Measurements from ENCODE around the gene KRT7. TPM values are rescaled to one million over a fixed set of nuclear protein-coding genes. Genes with fewer than 3 reads are reported as not detected.
A peak's percentile ranks its signal among the peaks of the same experiment; 100 is the strongest.
"Not testable (repeated sequence)": the region's sequence is repeated elsewhere in the genome, so short reads cannot be mapped to it uniquely, and the experiment has no call there.

Gene KRT7
- total RNA-seq, 1 donor from 2014 or later = not detected

DNA sequence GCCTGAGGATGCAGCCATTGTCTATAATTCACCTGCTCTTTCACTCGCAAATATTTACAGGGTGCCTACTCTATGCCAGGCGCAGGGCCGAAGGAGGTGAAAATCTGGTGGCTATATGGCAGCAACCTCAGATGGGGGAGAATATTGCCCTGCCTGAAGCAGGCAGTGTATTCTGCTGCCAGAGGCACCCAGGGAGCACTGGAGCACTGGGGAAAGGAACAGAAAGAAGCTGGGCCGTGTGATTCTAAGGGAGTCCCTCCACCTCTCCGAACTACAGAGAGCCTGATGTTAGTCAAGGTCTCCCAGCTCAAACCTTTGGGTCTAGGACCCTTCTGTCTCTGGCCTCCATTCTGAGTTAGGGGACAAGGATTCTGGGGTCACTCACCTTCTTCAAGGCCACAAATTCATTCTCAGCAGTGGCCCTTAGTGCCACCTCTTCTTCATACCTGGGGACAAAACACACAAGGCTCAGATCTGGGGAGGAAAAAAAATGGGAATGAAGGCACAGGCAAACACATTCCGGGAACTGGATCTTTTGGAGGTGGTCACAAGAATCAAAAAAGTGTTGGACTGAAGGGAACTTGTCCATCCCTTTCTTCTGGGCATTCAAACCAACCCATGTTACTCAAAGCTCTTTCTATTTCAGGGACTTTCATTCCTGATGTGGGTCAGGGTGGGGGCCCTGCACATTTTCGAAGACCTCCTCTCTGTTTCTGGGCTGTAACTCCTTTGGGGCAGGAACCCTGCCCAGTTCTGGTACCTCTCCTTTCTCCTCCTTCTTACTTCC is 22.1 kb downstream of the KRT7 start:
- no peak overlapping the region for H3K4me3 ChIP-seq (ENCODE audit: low read length in 3 of 3)
- H3K4me1 ChIP-seq (ENCODE audit: control insufficient read depth in 3 of 3, insufficient read depth in 3 of 3, low read length in 3 of 3) = peaks cover 0 to 4% (median 0%) of the 10 kb centered on the region in 3 donors
- no peak overlapping the region for H3K9ac ChIP-seq (ENCODE audit: low read depth in 1 of 3, low read length in 3 of 3)
- H3K9me3 ChIP-seq (ENCODE audit: control insufficient read depth in 3 of 3, low read length in 3 of 3) = no peaks in the 10 kb centered on the region
- no peaks in the 10 kb centered on the region for H3K36me3 ChIP-seq (ENCODE audit: control insufficient read depth in 3 of 3, insufficient read depth in 3 of 3, low read length in 3 of 3)
- peaks cover 27 to 44% (median 43%) of the 10 kb centered on the region in 3 donors for H3K27me3 ChIP-seq (ENCODE audit: control insufficient read depth in 3 of 3, insufficient read depth in 3 of 3, low read length in 3 of 3)
- H3K27ac ChIP-seq (ENCODE audit: low read depth, low read length) = no peak overlapping the region

- Histone ChIP-seq H3K27ac (ENCODE audit: low read depth, low read length) (no peak overlapping the region), H3K4me1 (ENCODE audit: control insufficient read depth in 3 of 3, insufficient read depth in 3 of 3, low read length in 3 of 3) (peaks cover 0 to 4% (median 0%) of the 10 kb centered on the region in 3 donors), H3K36me3 (ENCODE audit: control insufficient read depth in 3 of 3, insufficient read depth in 3 of 3, low read length in 3 of 3) (no peaks in the 10 kb centered on the region), H3K4me3 (ENCODE audit: low read length in 3 of 3) (no peak overlapping the region), H3K9ac (ENCODE audit: low read depth in 1 of 3, low read length in 3 of 3) (no peak overlapping the region), H3K27me3 (ENCODE audit: control insufficient read depth in 3 of 3, insufficient read depth in 3 of 3, low read length in 3 of 3) (peaks cover 27 to 44% (median 37%) of the 10 kb centered on the region in 3 donors), H3K9me3 (ENCODE audit: control insufficient read depth in 3 of 3, low read length in 3 of 3) (no peaks in the 10 kb centered on the region)
These were observed 23.0 kb downstream of the KRT7 start for GRCh38 chr12:52255926-52256583.

GRCh38 chr12:52256584-52256935 is 23.5 kb downstream of the KRT7 start:
- no peaks in the 10 kb centered on the region for H3K9me3 ChIP-seq (ENCODE audit: control insufficient read depth in 3 of 3, low read length in 3 of 3)
- peaks cover 0 to 4% (median 0%) of the 10 kb centered on the region in 3 donors for H3K4me1 ChIP-seq (ENCODE audit: control insufficient read depth in 3 of 3, insufficient read depth in 3 of 3, low read length in 3 of 3)
- peaks cover 28 to 47% (median 37%) of the 10 kb centered on the region in 3 donors for H3K27me3 ChIP-seq (ENCODE audit: control insufficient read depth in 3 of 3, insufficient read depth in 3 of 3, low read length in 3 of 3)
- H3K4me3 ChIP-seq (ENCODE audit: low read length in 3 of 3) = no peak overlapping the region
- H3K27ac ChIP-seq (ENCODE audit: low read depth, low read length) = no peak overlapping the region
- no peak overlapping the region for H3K9ac ChIP-seq (ENCODE audit: low read depth in 1 of 3, low read length in 3 of 3)
- H3K36me3 ChIP-seq (ENCODE audit: control insufficient read depth in 3 of 3, insufficient read depth in 3 of 3, low read length in 3 of 3) = no peaks in the 10 kb centered on the region

GRCh38 chr12:52257074-52257551 is 24.1 kb downstream of the KRT7 start:
- Histone ChIP-seq H3K36me3 (ENCODE audit: control insufficient read depth in 3 of 3, insufficient read depth in 3 of 3, low read length in 3 of 3) (no peaks in the 10 kb centered on the region), H3K9me3 (ENCODE audit: control insufficient read depth in 3 of 3, low read length in 3 of 3) (no peaks in the 10 kb centered on the region), H3K9ac (ENCODE audit: low read depth in 1 of 3, low read length in 3 of 3) (no peak overlapping the region), H3K27me3 (ENCODE audit: control insufficient read depth in 3 of 3, insufficient read depth in 3 of 3, low read length in 3 of 3) (peaks cover 33 to 49% (median 37%) of the 10 kb centered on the region in 3 donors), H3K4me1 (ENCODE audit: control insufficient read depth in 3 of 3, insufficient read depth in 3 of 3, low read length in 3 of 3) (peaks cover 0 to 4% (median 0%) of the 10 kb centered on the region in 3 donors), H3K27ac (ENCODE audit: low read depth, low read length) (no peak overlapping the region), H3K4me3 (ENCODE audit: low read length in 3 of 3) (no peak overlapping the region)

- H3K4me3 ChIP-seq (ENCODE audit: low read length in 3 of 3); H3K27ac ChIP-seq (ENCODE audit: low read depth, low read length); H3K36me3 ChIP-seq (ENCODE audit: control insufficient read depth in 3 of 3, insufficient read depth in 3 of 3, low read length in 3 of 3); H3K4me1 ChIP-seq (ENCODE audit: control insufficient read depth in 3 of 3, insufficient read depth in 3 of 3, low read length in 3 of 3); H3K9me3 ChIP-seq (ENCODE audit: control insufficient read depth in 3 of 3, low read length in 3 of 3); H3K9ac ChIP-seq (ENCODE audit: low read depth in 1 of 3, low read length in 3 of 3): not testable (repeated sequence)
- peaks cover 35 to 49% (median 39%) of the 10 kb centered on the region in 3 donors for H3K27me3 ChIP-seq (ENCODE audit: control insufficient read depth in 3 of 3, insufficient read depth in 3 of 3, low read length in 3 of 3)
These were observed 24.9 kb downstream of the KRT7 start for GRCh38 chr12:52257922-52258321.

DNA sequence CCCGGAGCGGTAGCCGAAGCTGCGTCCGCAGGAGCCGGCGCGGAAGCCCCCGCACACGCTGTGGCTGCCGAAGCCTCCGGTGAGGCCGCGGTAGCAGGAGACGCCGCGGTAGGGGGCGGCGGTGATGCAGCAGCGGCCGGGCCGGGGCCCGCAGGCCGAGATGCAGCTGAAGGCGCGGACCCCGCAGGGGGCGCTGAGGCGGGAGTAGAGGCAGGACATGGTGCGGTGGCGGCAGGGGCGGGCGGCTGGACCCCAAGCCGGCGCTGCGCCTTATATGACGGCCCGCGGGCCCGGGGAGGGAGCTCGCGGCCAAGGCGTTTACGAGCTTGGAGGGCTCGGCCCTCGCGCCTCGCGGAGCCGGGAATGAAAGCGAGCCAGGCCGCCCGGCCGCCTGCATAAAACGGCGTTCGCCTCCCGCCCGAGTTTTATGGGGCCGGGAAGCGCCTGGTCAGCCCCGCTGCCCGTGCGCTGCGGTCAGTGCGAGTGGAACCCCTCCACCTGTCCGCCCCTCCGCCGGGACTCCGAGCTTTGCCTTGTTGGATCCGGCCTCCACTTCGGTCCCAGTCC is 25.4 kb downstream of the KRT7 start:
- peak overlapping the region in 1 of 3 donors; percentile 16 for H3K9ac ChIP-seq (ENCODE audit: low read depth in 1 of 3, low read length in 3 of 3)
- peak overlapping the region in 1 of 3 donors; percentile 41 for H3K4me3 ChIP-seq (ENCODE audit: low read length in 3 of 3)
- H3K9me3 ChIP-seq (ENCODE audit: control insufficient read depth in 3 of 3, low read length in 3 of 3) = no peaks in the 10 kb centered on the region
- no peaks in the 10 kb centered on the region for H3K36me3 ChIP-seq (ENCODE audit: control insufficient read depth in 3 of 3, insufficient read depth in 3 of 3, low read length in 3 of 3)
- peaks cover 0 to 4% (median 0%) of the 10 kb centered on the region in 3 donors for H3K4me1 ChIP-seq (ENCODE audit: control insufficient read depth in 3 of 3, insufficient read depth in 3 of 3, low read length in 3 of 3)
- peaks cover 35 to 49% (median 42%) of the 10 kb centered on the region in 3 donors for H3K27me3 ChIP-seq (ENCODE audit: control insufficient read depth in 3 of 3, insufficient read depth in 3 of 3, low read length in 3 of 3)
- no peak overlapping the region for H3K27ac ChIP-seq (ENCODE audit: low read depth, low read length)

DNA sequence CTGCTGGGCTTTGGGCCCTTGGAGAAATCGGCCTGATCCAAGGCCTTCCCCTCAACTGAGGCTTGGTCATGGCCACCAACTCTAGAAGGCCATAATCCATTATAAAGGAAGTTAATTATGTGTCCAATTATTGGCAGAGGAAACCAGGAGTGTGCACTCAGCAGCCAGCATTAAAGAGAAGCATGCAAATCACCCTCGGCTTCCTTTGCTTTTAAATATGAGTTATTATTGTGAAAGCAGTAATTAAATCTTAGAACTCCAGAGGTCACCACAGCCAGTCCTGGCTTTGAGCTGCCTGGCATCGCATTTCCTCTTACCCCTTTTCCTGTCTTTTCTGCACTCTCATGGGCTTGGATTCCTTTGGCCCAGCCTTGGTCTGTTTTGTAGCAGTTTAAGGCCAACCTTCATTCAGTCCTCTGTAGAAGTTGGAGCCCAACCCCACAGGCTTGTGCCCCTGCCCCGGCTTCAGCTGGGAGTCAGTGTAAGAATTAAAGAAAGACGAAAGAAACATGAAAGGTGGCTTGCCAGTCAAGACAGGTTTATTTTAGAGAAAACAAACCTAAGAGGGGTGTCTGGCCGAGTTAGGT is 26.7 kb downstream of the KRT7 start:
- Histone ChIP-seq H3K4me1 (ENCODE audit: control insufficient read depth in 3 of 3, insufficient read depth in 3 of 3, low read length in 3 of 3) (peaks cover 0 to 4% (median 0%) of the 10 kb centered on the region in 3 donors), H3K9ac (ENCODE audit: low read depth in 1 of 3, low read length in 3 of 3) (no peak overlapping the region), H3K27ac (ENCODE audit: low read depth, low read length) (no peak overlapping the region), H3K27me3 (ENCODE audit: control insufficient read depth in 3 of 3, insufficient read depth in 3 of 3, low read length in 3 of 3) (peaks cover 34 to 41% (median 35%) of the 10 kb centered on the region in 3 donors), H3K36me3 (ENCODE audit: control insufficient read depth in 3 of 3, insufficient read depth in 3 of 3, low read length in 3 of 3) (no peaks in the 10 kb centered on the region), H3K9me3 (ENCODE audit: control insufficient read depth in 3 of 3, low read length in 3 of 3) (no peaks in the 10 kb centered on the region), H3K4me3 (ENCODE audit: low read length in 3 of 3) (no peak overlapping the region)

DNA sequence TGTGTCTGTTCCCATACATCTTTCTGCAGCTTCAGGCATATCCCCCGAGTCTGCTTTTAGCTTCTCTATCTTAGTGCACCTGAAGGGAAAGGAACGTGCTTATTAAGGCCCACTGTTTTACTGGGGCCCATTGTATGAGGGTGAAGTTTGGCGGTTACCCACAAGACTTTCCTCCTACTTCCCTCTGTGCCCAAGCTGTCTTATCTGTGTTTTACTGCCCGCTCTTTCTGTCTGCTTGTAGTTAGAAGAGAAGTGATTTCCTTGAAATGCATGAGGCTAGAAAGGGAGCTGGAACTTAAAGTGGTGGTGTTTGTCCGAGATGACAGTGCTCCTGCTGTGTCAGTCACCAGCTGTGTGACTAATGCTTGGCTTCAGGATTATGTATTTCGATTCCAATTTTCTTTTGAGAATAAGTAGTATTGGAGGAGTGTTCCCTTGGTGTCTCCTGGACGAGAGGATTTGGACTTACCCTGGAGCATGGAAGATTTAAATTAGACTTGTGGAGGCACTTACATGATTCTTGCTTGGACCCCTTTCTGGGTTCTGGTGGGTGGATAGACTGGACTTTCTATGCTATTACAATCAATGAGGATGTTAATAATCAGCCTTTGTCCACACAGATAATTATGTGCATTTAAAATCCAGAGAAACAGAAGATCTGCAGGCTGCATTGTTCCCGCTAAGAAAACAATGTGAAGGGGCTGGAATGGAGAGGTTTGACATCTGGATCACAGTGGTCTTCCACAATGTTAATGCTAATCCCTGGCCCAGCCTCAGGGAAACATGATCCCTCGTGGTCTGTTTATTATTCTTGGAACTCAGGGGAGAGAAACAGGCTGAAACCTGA is 27.5 kb downstream of the KRT7 start:
- no peak overlapping the region for H3K9ac ChIP-seq (ENCODE audit: low read depth in 1 of 3, low read length in 3 of 3)

GRCh38 chr12:52261208-52261484 is 28.1 kb downstream of the KRT7 start:
- H3K27ac ChIP-seq (ENCODE audit: low read depth, low read length) = no peak overlapping the region
- H3K27me3 ChIP-seq (ENCODE audit: control insufficient read depth in 3 of 3, insufficient read depth in 3 of 3, low read length in 3 of 3) = peaks cover 26 to 35% (median 33%) of the 10 kb centered on the region in 3 donors

More for the DNA sequence above, 27.5 kb downstream of the KRT7 start:
- Histone ChIP-seq H3K36me3 (ENCODE audit: control insufficient read depth in 3 of 3, insufficient read depth in 3 of 3, low read length in 3 of 3) (no peaks in the 10 kb centered on the region), H3K4me3 (ENCODE audit: low read length in 3 of 3) (no peak overlapping the region), H3K27me3 (ENCODE audit: control insufficient read depth in 3 of 3, insufficient read depth in 3 of 3, low read length in 3 of 3) (peaks cover 27 to 38% (median 35%) of the 10 kb centered on the region in 3 donors), H3K9me3 (ENCODE audit: control insufficient read depth in 3 of 3, low read length in 3 of 3) (no peaks in the 10 kb centered on the region), H3K27ac (ENCODE audit: low read depth, low read length) (no peak overlapping the region), H3K4me1 (ENCODE audit: control insufficient read depth in 3 of 3, insufficient read depth in 3 of 3, low read length in 3 of 3) (peaks cover 0 to 4% (median 0%) of the 10 kb centered on the region in 3 donors)

More at GRCh38 chr12:52261208-52261484, 28.1 kb downstream of the KRT7 start:
- no peaks in the 10 kb centered on the region for H3K36me3 ChIP-seq (ENCODE audit: control insufficient read depth in 3 of 3, insufficient read depth in 3 of 3, low read length in 3 of 3)
- peaks cover 0 to 4% (median 0%) of the 10 kb centered on the region in 3 donors for H3K4me1 ChIP-seq (ENCODE audit: control insufficient read depth in 3 of 3, insufficient read depth in 3 of 3, low read length in 3 of 3)
- H3K4me3 ChIP-seq (ENCODE audit: low read length in 3 of 3) = no peak overlapping the region
- H3K9me3 ChIP-seq (ENCODE audit: control insufficient read depth in 3 of 3, low read length in 3 of 3) = no peaks in the 10 kb centered on the region
- H3K9ac ChIP-seq (ENCODE audit: low read depth in 1 of 3, low read length in 3 of 3) = no peak overlapping the region
